Large intestine (tissue), 3 donors: Measurements from ENCODE around the gene RAB4A. TPM values are rescaled to one million over a fixed set of nuclear protein-coding genes. Genes with fewer than 3 reads are reported as not detected.

Source experiments
- DNase-seq, 2 donors: peaks; one replicate each; pipeline versions ENCODE4 v3.0.0 to v3.0.0-alpha.2; 2013
- H3K27ac ChIP-seq: one replicate; pipeline ENCODE4 v1.5.1; 2013; ENCODE audit warnings: low read length
- H3K27me3 ChIP-seq: 2 replicates; pipeline ENCODE4 v1.6.1; 2013; ENCODE audit warnings: low read length; ENCODE audit not compliant: control insufficient read depth, insufficient read depth
- H3K36me3 ChIP-seq: 2 replicates; pipeline ENCODE4 v1.6.1; 2013; ENCODE audit warnings: low read length; ENCODE audit not compliant: control insufficient read depth, insufficient read depth
- H3K4me1 ChIP-seq: one replicate; pipeline ENCODE4 v1.6.1; 2013; ENCODE audit warnings: low read length; ENCODE audit not compliant: control insufficient read depth, insufficient read depth
- H3K4me3 ChIP-seq: one replicate; pipeline ENCODE4 v1.5.1; 2013; ENCODE audit warnings: low read length
- H3K9me3 ChIP-seq: one replicate; pipeline ENCODE4 v1.6.1; 2013; ENCODE audit warnings: mild to moderate bottlenecking, low read depth, low read length, moderate library complexity; ENCODE audit not compliant: control insufficient read depth
- WGBS: methylation state at CpG from one replicate; pipeline ENCODE4 v1.1.5; 2013; ENCODE audit warnings: low lambda C conversion rate; ENCODE audit not compliant: insufficient coverage; 5-methylcytosine and 5-hydroxymethylcytosine counted together
- polyA plus RNA-seq: library from polyadenylated mRNA; unstranded; fragments of 120-200 nt; gene quantifications from one replicate; pipeline ENCODE4 v1.2.1, GENCODE V29; 2013

RAB4A gene
- polyA plus RNA-seq, 1 donor = 60.2 TPM

DNA sequence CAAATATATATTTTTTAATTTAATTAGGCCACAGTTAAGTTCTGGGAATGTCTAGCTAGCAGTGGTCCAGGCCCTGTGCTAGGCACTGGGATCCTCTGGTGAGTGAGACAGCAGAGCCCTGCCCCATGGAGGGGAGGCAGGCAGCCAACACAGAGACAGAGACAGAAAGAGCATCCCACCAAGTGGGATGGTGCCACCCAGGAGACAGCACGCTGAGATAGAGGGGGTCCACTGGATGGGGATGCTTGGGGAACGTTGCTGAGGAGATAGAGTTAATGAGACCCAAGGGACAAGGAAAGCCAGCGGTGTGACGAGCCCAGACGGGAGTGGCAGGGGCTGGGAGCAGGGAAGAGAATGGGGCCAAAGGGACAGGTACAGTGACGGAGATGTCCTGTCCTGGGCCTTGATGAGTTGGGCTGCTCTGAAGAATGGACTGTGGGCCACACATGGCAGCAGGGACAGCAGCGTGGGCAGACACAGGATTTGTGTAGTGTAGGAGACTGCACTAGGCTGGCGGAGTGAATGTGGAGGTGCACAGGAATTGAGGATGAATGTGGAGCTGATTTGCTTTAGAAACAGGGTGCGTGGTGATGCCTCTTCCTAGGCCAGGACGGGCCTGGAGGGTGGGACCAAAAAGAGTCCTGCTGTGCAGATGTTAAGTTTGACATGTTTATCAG lies 22.8 kb downstream of the RAB4A start:
- Histone ChIP-seq H3K4me1 (no peaks in the 10 kb centered on the region), H3K27ac (no peak overlapping the region), H3K9me3 (no peaks in the 10 kb centered on the region), H3K27me3 (no peaks in the 10 kb centered on the region), H3K36me3 (peaks cover 42% of the 10 kb centered on the region), H3K4me3 (no peak overlapping the region)
- WGBS = no CpG with 5 or more reads among the region's 10 CpGs
- DNase-seq = no peak

DNA sequence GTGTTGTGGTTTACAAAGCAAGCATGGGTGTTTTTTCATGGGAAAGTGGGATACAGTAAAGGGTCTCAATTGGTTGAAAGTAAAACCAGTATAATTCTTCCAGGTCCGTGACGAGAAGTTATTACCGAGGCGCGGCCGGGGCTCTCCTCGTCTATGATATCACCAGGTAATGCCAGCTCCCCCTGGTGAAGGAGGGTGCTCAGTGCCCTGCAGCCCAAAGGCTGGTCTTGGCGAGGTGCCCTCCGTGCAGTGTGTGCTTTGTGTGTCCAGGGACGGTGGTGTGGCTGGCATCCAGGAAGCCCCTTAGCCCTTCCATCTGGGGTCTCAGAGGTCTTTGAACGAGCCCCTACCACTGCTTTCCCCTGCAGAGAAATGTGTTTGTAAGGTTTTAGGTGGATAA lies 24.8 kb downstream of the RAB4A start:
- Histone ChIP-seq H3K27ac (no peak overlapping the region), H3K4me3 (no peak overlapping the region), H3K36me3 (peaks cover 48% of the 10 kb centered on the region), H3K27me3 (no peaks in the 10 kb centered on the region), H3K9me3 (no peaks in the 10 kb centered on the region), H3K4me1 (no peaks in the 10 kb centered on the region)
- no peak for DNase-seq
- WGBS = no CpG with 5 or more reads among the region's 11 CpGs

DNA sequence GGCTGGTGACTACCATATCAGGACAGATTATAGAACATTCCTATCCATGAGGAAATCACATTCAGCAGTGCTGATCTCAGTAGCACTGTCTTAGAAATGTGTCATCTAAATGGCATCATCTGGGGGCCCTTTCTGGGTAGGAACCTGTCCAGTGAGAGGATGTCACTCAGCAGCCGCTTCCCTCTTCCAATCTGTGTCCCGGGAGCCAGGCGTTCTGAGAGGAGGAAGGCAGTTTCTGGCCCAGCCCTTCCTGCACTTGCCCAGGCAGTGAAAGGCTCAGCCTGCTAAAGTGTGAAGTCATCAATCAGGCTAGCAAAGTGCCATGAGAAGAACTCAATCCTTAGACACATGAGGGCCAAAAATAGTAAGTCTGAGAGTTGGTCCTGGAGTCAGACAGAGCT lies 25.6 kb downstream of the RAB4A start:
- Histone ChIP-seq H3K4me1 (no peaks in the 10 kb centered on the region), H3K36me3 (peaks cover 47% of the 10 kb centered on the region), H3K27me3 (no peaks in the 10 kb centered on the region), H3K9me3 (no peaks in the 10 kb centered on the region), H3K27ac (no peak overlapping the region), H3K4me3 (no peak overlapping the region)
- WGBS = no CpG with 5 or more reads among the region's 3 CpGs
- DNase-seq = no peak

DNA sequence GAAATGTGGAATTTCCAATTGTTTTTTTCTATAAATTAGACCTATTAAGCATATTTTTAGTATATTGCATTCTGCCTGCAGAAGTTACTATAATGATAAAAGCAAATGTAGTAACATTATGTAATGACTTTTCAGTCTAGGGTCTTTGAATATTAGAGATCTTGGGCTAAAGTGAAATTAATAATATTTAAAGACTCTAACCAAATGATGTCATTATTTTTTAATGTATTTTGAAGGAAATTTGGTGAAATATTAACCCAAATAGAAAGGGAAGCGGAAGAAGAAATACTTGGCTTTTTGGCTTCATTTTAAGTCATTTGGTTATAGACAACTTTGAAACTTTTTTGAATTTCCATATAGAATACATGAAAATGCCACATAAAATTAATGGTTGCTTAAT lies 26.8 kb downstream of the RAB4A start:
- H3K4me3 ChIP-seq = no peak overlapping the region
- H3K27me3 ChIP-seq = no peaks in the 10 kb centered on the region
- peaks cover 50% of the 10 kb centered on the region for H3K36me3 ChIP-seq
- DNase-seq = no peak
- no peaks in the 10 kb centered on the region for H3K4me1 ChIP-seq
- H3K9me3 ChIP-seq = no peaks in the 10 kb centered on the region
- no peak overlapping the region for H3K27ac ChIP-seq
- 100% methylated on average over 1 of the region's 1 CpG for WGBS

DNA sequence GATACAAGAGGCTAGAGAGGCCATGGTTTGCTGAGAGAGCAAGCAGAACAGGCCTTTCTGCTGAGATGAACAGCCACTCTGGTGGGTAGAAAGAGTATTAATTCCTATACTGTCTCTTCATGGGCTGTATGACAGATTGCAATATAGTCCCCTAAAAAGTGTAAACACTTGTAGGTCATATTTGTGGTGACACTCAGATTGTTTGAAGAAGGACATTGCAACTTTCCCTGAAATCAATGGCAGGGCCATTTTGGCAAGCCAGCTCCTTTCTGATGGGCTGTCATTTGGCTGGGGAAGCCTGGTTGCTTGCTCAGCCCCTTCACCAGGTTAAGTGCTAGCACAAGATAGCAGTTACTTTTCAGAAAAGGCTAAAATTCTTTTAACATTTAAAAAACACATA lies 27.5 kb downstream of the RAB4A start:
- no peak for DNase-seq
- no peaks in the 10 kb centered on the region for H3K27me3 ChIP-seq
- no peak overlapping the region for H3K4me3 ChIP-seq
- H3K27ac ChIP-seq = no peak overlapping the region
- no peaks in the 10 kb centered on the region for H3K9me3 ChIP-seq
- no peaks in the 10 kb centered on the region for H3K4me1 ChIP-seq
- peaks cover 52% of the 10 kb centered on the region for H3K36me3 ChIP-seq

DNA sequence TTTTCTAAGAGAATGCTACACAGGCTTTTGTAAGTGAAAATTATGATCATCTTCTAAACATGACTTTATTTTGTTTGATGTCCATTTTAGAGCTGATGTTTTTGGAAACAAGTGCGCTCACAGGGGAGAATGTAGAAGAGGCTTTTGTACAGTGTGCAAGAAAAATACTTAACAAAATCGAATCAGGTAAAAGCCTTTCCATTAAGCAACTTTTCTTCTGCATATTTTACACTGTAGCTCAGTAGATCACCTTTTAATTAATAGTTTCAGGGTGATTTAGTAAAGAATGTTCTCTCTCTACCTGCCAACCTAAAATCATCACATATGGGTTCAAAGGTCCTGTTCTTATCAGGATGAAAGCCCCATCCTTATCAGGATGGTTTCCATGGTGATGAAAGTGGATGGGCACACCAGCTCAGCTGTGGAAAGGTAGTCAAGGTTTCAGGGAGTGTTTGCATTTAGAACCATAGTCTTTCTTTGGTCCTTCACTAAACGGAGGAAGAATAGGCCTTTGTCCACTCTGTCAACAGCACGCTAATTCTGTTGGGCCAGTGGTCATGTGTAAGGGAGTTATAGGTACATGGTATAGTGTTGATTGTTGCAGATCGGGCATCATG lies 28.1 kb downstream of the RAB4A start:
- H3K27ac ChIP-seq = no peak overlapping the region
- 18% methylated on average over 3 of the region's 5 CpGs for WGBS

DNA sequence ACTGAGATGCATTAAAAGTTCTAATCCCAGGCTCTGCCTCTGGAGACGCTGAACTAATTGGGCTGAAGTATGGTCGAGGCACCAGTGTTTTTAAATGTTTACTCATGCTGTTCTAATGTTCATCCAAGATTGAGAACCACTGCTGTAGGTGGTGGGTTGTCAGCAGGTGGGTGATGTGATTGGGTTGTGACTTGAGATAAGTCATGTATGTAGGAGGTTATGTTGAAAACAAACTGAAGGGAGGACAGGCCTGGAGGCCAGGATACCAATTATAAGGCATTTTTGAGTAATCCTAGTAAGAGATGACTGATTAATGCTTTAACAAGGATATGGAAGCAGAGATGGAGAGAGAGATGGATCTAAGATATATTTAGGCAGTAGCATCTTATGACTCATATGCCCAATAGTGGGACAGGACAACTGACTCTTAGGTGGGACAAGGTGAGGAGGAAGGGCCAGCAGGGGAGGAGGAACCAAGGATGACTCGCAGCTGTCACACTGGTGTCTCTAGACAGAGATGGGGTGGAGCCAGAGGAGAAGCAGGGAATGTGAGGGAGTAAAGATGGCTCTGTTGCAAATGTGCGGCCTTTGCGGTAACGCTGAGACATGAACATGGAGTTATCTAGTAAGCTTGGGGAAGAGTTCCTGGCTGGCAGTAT lies 29.3 kb downstream of the RAB4A start:
- no peaks in the 10 kb centered on the region for H3K4me1 ChIP-seq
- no peaks in the 10 kb centered on the region for H3K27me3 ChIP-seq
- H3K36me3 ChIP-seq = peaks cover 62% of the 10 kb centered on the region
- no peak for DNase-seq
- H3K27ac ChIP-seq = no peak overlapping the region
- H3K9me3 ChIP-seq = no peaks in the 10 kb centered on the region
- H3K4me3 ChIP-seq = no peak overlapping the region
- 93% methylated on average over 3 of the region's 6 CpGs for WGBS

More for the DNA sequence above, 28.1 kb downstream of the RAB4A start:
- no peaks in the 10 kb centered on the region for H3K4me1 ChIP-seq
- peaks cover 57% of the 10 kb centered on the region for H3K36me3 ChIP-seq
- H3K27me3 ChIP-seq = no peaks in the 10 kb centered on the region
- no peak overlapping the region for H3K4me3 ChIP-seq
- H3K9me3 ChIP-seq = no peaks in the 10 kb centered on the region
- peak; percentile 38 to 49 for DNase-seq

DNA sequence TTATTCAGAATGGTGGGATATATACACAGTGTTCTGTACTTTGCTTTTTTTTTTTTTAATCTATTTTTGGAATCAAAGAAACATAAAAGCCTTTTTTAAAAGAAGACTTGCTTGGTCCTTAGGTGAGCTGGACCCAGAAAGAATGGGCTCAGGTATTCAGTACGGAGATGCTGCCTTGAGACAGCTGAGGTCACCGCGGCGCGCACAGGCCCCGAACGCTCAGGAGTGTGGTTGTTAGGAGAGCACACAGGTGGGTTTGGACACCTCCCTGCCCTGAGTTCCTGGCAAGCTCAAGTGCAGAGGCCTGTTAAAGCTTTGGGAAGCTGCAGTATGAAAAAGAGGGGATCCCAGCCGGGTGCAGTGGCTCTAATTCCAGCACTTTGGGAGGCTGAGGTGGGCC lies 31.8 kb downstream of the RAB4A start:
- DNase-seq = no peak
- WGBS = no CpG with 5 or more reads among the region's 8 CpGs
- Histone ChIP-seq H3K36me3 (peaks cover 49% of the 10 kb centered on the region), H3K9me3 (no peaks in the 10 kb centered on the region), H3K27ac (no peak overlapping the region), H3K4me3 (no peak overlapping the region), H3K27me3 (no peaks in the 10 kb centered on the region), H3K4me1 (no peaks in the 10 kb centered on the region)

DNA sequence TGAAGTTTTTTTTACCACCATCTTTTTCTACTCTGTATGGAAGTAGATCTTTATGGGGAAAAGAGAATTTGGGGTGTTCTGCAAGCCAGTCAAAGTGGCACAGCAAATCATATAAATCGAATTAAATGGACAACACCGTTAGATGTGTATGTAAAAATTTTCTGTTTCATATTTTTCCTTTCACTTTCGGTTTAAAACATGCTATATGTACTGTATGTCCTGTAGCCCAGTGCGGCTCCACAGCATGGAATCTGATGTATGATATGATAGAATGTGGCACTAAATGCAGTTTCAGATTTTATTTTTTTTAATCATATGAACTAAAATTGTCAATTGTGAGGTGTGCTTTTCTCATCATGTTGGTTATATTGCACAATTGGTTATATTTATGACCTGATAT lies 32.9 kb downstream of the RAB4A start:
- Histone ChIP-seq H3K36me3 (peaks cover 54% of the 10 kb centered on the region), H3K9me3 (no peaks in the 10 kb centered on the region)
- WGBS = 92% methylated on average over 2 of the region's 4 CpGs

DNA sequence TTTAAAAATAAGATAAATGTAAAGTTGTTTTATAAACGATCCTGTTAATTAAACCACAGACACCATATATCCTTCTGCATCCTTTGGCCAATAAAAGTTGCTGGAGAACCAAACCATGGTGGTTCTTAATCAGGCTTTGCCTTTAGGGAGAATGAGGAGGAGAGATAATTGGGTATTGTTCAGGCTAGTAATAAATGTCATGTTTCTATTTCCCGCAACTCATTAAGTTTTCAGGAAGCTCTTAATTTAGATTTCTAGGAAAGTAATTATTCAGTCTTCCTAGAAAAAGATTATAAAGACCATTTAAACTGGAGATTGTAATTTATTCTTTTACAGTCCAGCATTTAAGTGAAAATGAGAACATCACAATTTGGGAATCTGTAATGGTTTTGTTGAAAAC lies 34.5 kb downstream of the RAB4A start:
- H3K27ac ChIP-seq = no peak overlapping the region
- H3K36me3 ChIP-seq = peaks cover 43% of the 10 kb centered on the region
- WGBS = 100% methylated on average over 2 of the region's 2 CpGs

More for the DNA sequence above, 32.9 kb downstream of the RAB4A start:
- DNase-seq = no peak
- Histone ChIP-seq H3K4me3 (no peak overlapping the region), H3K4me1 (no peaks in the 10 kb centered on the region), H3K27ac (no peak overlapping the region), H3K27me3 (no peaks in the 10 kb centered on the region)

More for the DNA sequence above, 34.5 kb downstream of the RAB4A start:
- Histone ChIP-seq H3K4me1 (no peaks in the 10 kb centered on the region), H3K9me3 (no peaks in the 10 kb centered on the region), H3K27me3 (no peaks in the 10 kb centered on the region), H3K4me3 (no peak overlapping the region)
- DNase-seq = no peak
